DOHH2 (cell line): ENCODE data around the gene SAPCD1.

Experiments
- H3F3A ChIP-seq: fragments of 200-600 bp; sonication (generic), shearing (Covaris generic); 2 replicates; pipeline ENCODE4 v1.6.0; 2016; ENCODE audit warnings: antibody characterized with exemption, mild to moderate bottlenecking; ENCODE audit not compliant: control insufficient read depth, insufficient read depth
- H3K27ac ChIP-seq: fragments of 200-600 bp; sonication (generic); 2 replicates; pipeline ENCODE4 v1.5.1; 2014; ENCODE audit warnings: low read depth, mild to moderate bottlenecking, low read length, moderate library complexity
- H3K27me3 ChIP-seq: fragments of 200-600 bp; sonication (generic); 2 replicates; pipeline ENCODE4 v1.6.1; 2014; ENCODE audit warnings: mild to moderate bottlenecking, low read length, mixed read lengths; ENCODE audit not compliant: control insufficient read depth
- H3K36me3 ChIP-seq: fragments of 200-600 bp; sonication (generic); 2 replicates; pipeline ENCODE4 v1.6.1; 2014; ENCODE audit warnings: mild to moderate bottlenecking, low read length, moderate library complexity, mixed read lengths; ENCODE audit not compliant: control insufficient read depth
- H3K4me1 ChIP-seq: fragments of 200-600 bp; sonication (generic); 2 replicates; pipeline ENCODE4 v1.6.1; 2014; ENCODE audit warnings: mild to moderate bottlenecking, low read length, mixed read lengths; ENCODE audit not compliant: control insufficient read depth
- H3K4me2 ChIP-seq: fragments of 200-600 bp; sonication (generic); 2 replicates; pipeline ENCODE4 v1.6.0; 2014; ENCODE audit warnings: mild to moderate bottlenecking, low read length, moderate library complexity
- H3K4me3 ChIP-seq: fragments of 200-600 bp; sonication (generic); 2 replicates; pipeline ENCODE4 v1.5.1; 2014; ENCODE audit warnings: mild to moderate bottlenecking, low read length, mixed read lengths
- H3K79me2 ChIP-seq: fragments of 200-600 bp; sonication (generic); 2 replicates; pipeline ENCODE4 v1.6.1; 2014; ENCODE audit warnings: mild to moderate bottlenecking, low read length, mixed read lengths; ENCODE audit not compliant: control insufficient read depth
- H3K9me2 ChIP-seq: fragments of 200-600 bp; sonication (generic); replicated peaks from 2 replicates; pipeline ENCODE4 v1.6.1; 2014; ENCODE audit warnings: mild to moderate bottlenecking, low read length, mixed read lengths; ENCODE audit not compliant: control insufficient read depth
- H3K9me3 ChIP-seq: fragments of 200-600 bp; sonication (generic); 2 replicates; pipeline ENCODE4 v1.6.1; 2014; ENCODE audit warnings: antibody characterized with exemption, low read length, mixed read lengths; ENCODE audit not compliant: control insufficient read depth, insufficient read depth
- H4K20me1 ChIP-seq: fragments of 200-600 bp; sonication (generic); 2 replicates; pipeline ENCODE4 v1.6.0; 2014; ENCODE audit warnings: low read depth, mild to moderate bottlenecking, antibody characterized with exemption, low read length, moderate library complexity; ENCODE audit not compliant: control insufficient read depth, insufficient read depth
- CTCF ChIP-seq: fragments of 200-600 bp; sonication (generic); IDR thresholded peaks from one replicate; pipeline ENCODE4 v1.5.1; 2014; ENCODE audit warnings: antibody characterized with exemption, mild to moderate bottlenecking, low read depth, low read length; ENCODE audit not compliant: poor library complexity, severe bottlenecking
- EZH2phosphoT487 ChIP-seq: fragments of 200-600 bp; sonication (generic); IDR thresholded peaks from 2 replicates; pipeline ENCODE4 v1.6.1; 2017; ENCODE audit warnings: borderline replicate concordance, mild to moderate bottlenecking, antibody characterized with exemption, low read length, moderate library complexity, mixed read lengths

Gene SAPCD1

GRCh38 chr6:31750411-31751022, 11.9 kb upstream of the SAPCD1 start:
- H3K4me1 ChIP-seq: no peaks in the 10 kb centered on the region
- no peak overlapping the region for H3K4me3 ChIP-seq
- H3K79me2 ChIP-seq: no peaks in the 10 kb centered on the region
- peaks cover 27% of the 10 kb centered on the region for H3K36me3 ChIP-seq
- peaks cover 10% of the 10 kb centered on the region for H3F3A ChIP-seq
- no peaks in the 10 kb centered on the region for H3K9me3 ChIP-seq
- H4K20me1 ChIP-seq: no peaks in the 10 kb centered on the region
- no peak overlapping the region for H3K4me2 ChIP-seq
- H3K9me2 ChIP-seq: no peaks in the 10 kb centered on the region
- no peak overlapping the region for H3K27ac ChIP-seq
- H3K27me3 ChIP-seq: no peaks in the 10 kb centered on the region
- TF ChIP-seq EZH2phosphoT487 (no peak), CTCF (no peak)

GRCh38 chr6:31752739-31753319, 9.6 kb upstream of the SAPCD1 start:
- Histone ChIP-seq H3K4me1 (no peaks in the 10 kb centered on the region), H3F3A (peaks cover 10% of the 10 kb centered on the region), H4K20me1 (no peaks in the 10 kb centered on the region), H3K36me3 (peaks cover 16% of the 10 kb centered on the region), H3K9me3 (no peaks in the 10 kb centered on the region), H3K27me3 (no peaks in the 10 kb centered on the region), H3K79me2 (no peaks in the 10 kb centered on the region), H3K9me2 (no peaks in the 10 kb centered on the region), H3K27ac (no peak overlapping the region), H3K4me2 (no peak overlapping the region), H3K4me3 (no peak overlapping the region)
- TF ChIP-seq EZH2phosphoT487 (no peak), CTCF (no peak)

- Histone ChIP-seq H3K27ac (no peak overlapping the region), H3K9me3 (no peaks in the 10 kb centered on the region), H3K4me2 (no peak overlapping the region), H3K4me3 (no peak overlapping the region), H3K4me1 (no peaks in the 10 kb centered on the region), H4K20me1 (no peaks in the 10 kb centered on the region), H3K36me3 (peaks cover 42% of the 10 kb centered on the region), H3K27me3 (no peaks in the 10 kb centered on the region), H3F3A (no peaks in the 10 kb centered on the region), H3K9me2 (no peaks in the 10 kb centered on the region), H3K79me2 (no peaks in the 10 kb centered on the region)
- no peak for TF ChIP-seq CTCF
- TF ChIP-seq EZH2phosphoT487: no peak
These were observed 4.2 kb upstream of the SAPCD1 start for GRCh38 chr6:31758281-31758680.
